Lung (tissue), 13 donors: ENCODE measurements around the gene LAMP1. TPM values are rescaled to one million over a fixed set of nuclear protein-coding genes. Genes with fewer than 3 reads are reported as not detected.
"Not testable (repeated sequence)": the region's sequence is repeated elsewhere in the genome, so short reads cannot be mapped to it uniquely, and the experiment has no call there.

Source experiments
- ATAC-seq: fragments of 200-7000 bp; cut with Tn5 transposase; one replicate; pipeline ENCODE4 v1.9.1; 2020; ENCODE audit warnings: moderate number of reproducible peaks; ENCODE audit not compliant: insufficient read depth, low FRiP score
- DNase-seq, 3 donors: peaks; one replicate each; pipeline ENCODE4 v3.0.0-alpha.2; 2013 to 2017
- H3K27ac ChIP-seq, 2 donors: one replicate each; pipeline ENCODE4 v1.5.1; 2013; ENCODE audit warnings: mild to moderate bottlenecking in 2 of 2, moderate library complexity in 2 of 2, control low read depth in 1 of 2, inconsistent platforms in 1 of 2, low read depth in 1 of 2, low read length in 1 of 2
- H3K27me3 ChIP-seq, 3 donors: one replicate each; pipeline ENCODE4 v1.5.1; 2013; ENCODE audit warnings: low read length in 2 of 3; ENCODE audit not compliant: control insufficient read depth in 3 of 3, insufficient read depth in 3 of 3
- H3K36me3 ChIP-seq, 4 donors: one replicate each; pipeline ENCODE4 v1.5.1; 2013; ENCODE audit warnings: low read length in 4 of 4, mild to moderate bottlenecking in 1 of 4, moderate library complexity in 1 of 4; ENCODE audit not compliant: control insufficient read depth in 4 of 4, insufficient read depth in 4 of 4
- H3K4me1 ChIP-seq, 5 donors: one replicate each; pipeline ENCODE4 v1.5.1; 2013; ENCODE audit warnings: low read length in 5 of 5, mild to moderate bottlenecking in 2 of 5, moderate library complexity in 1 of 5; ENCODE audit not compliant: control insufficient read depth in 5 of 5, insufficient read depth in 5 of 5
- H3K4me3 ChIP-seq: one replicate; pipeline ENCODE4 v1.5.1; 2013; ENCODE audit warnings: mild to moderate bottlenecking, control low read depth, moderate library complexity
- H3K9ac ChIP-seq, 2 donors: one replicate each; pipeline ENCODE4 v1.5.1; 2013; ENCODE audit warnings: low read length in 2 of 2, control low read depth in 1 of 2; ENCODE audit not compliant: insufficient read depth in 1 of 2
- H3K9me3 ChIP-seq, 4 donors: one replicate each; pipeline ENCODE4 v1.5.1; 2013; ENCODE audit warnings: low read length in 3 of 4, mild to moderate bottlenecking in 1 of 4, moderate library complexity in 1 of 4; ENCODE audit not compliant: control insufficient read depth in 4 of 4, insufficient read depth in 3 of 4
- CTCF ChIP-seq: IDR thresholded peaks from 2 replicates; pipeline ENCODE4 v1.5.1; 2012; ENCODE audit warnings: mild to moderate bottlenecking; ENCODE audit errors: control extremely low read depth, extremely low read depth
- WGBS, 2 donors: extraction: QIAGEN DNeasy Blood & Tissue Kit; methylation state at CpG; one replicate each; pipeline ENCODE4 v1.1.7; 2013; 5-methylcytosine and 5-hydroxymethylcytosine counted together
- polyA plus RNA-seq, 2 donors: library from polyadenylated mRNA; stranded (reverse); fragments of 200-250 nt; gene quantifications; one replicate each; pipeline ENCODE4 v1.2.1, GENCODE V29; 2013
- small RNA-seq: library from RNA; depleted of rRNA; stranded (forward); fragments of <200 nt; gene quantifications from one replicate; pipeline ENCODE3, GENCODE V24; 2014; ENCODE audit warnings: low replicate concordance
- total RNA-seq, 2 donors: library from RNA; depleted of rRNA in 1 of 2; stranded (reverse); fragments of >200 nt in 1 of 2; gene quantifications; one replicate each; pipeline ENCODE4 v1.2.1, GENCODE V29; 2014 to 2021
- donor health status: control.
- donor health status: control.
- donor health status: Bipolar disorder and iron deficiency.
- donor health status: healthy.
- donor health status: DM: yes; HTN: yes; CAD: no.

LAMP1 gene
- total and polyA plus RNA-seq, 4 donors: 76.8 to 320 (median 150) TPM

GRCh38 chr13:113369881-113370280, 72.8 kb downstream of the LAMP1 start:
- Histone ChIP-seq H3K27me3 (no peaks in the 10 kb centered on the region), H3K9me3 (no peaks in the 10 kb centered on the region), H3K4me3 (no peak overlapping the region), H3K9ac (no peak overlapping the region), H3K27ac (no peak overlapping the region), H3K4me1 (no peaks in the 10 kb centered on the region), H3K36me3 (no peaks in the 10 kb centered on the region)
- DNase-seq (no peak), ATAC-seq (no peak)
- WGBS, 2 donors: 89 to 92% methylated on average over 10 of the region's 10 CpGs
- TF ChIP-seq CTCF: no peak

GRCh38 chr13:113371061-113371460, 74.0 kb downstream of the LAMP1 start:
- no peak for TF ChIP-seq CTCF
- Histone ChIP-seq H3K4me1 (no peaks in the 10 kb centered on the region), H3K27me3 (no peaks in the 10 kb centered on the region), H3K27ac (no peak overlapping the region), H3K4me3 (no peak overlapping the region), H3K9ac (no peak overlapping the region), H3K36me3 (no peaks in the 10 kb centered on the region), H3K9me3 (no peaks in the 10 kb centered on the region)
- WGBS, 2 donors: 77 to 83% methylated on average over 10 to 13 of the region's 13 CpGs
- no peak for ATAC-seq
- DNase-seq: no peak

- H3K36me3 ChIP-seq, H3K4me1 ChIP-seq, ATAC-seq, H3K4me3 ChIP-seq, H3K27me3 ChIP-seq, H3K9ac ChIP-seq, DNase-seq, H3K9me3 ChIP-seq, H3K27ac ChIP-seq: not testable (repeated sequence)
- WGBS, 2 donors: 91 to 96% methylated on average over 3 of the region's 3 CpGs
Measured at GRCh38 chr13:113371701-113372100, 74.7 kb downstream of the LAMP1 start.

Small RNAs within 50 kb of the gene (small RNA-seq; reads per million reads assigned to genes)
- gene MIR8075: not detected

Other genes starting within 250 kb of the LAMP1 start
- under 1 TPM; 0.21 to 0.26 TPM for gene F7, start 191.4 kb upstream of the LAMP1 start, total RNA-seq
- gene F7, start 191.4 kb upstream of the LAMP1 start, polyA plus RNA-seq: under 1 TPM; 0.04 to 0.07 TPM
- gene F10, start 174.4 kb upstream of the LAMP1 start, total RNA-seq: 10 to 100 TPM in 1 of 2 donors, 1 to 10 TPM in 1; 6.1 to 18.8 TPM
- 1 to 10 TPM; 2.5 to 9.2 TPM for gene F10, start 174.4 kb upstream of the LAMP1 start, polyA plus RNA-seq
- gene PROZ, start 138.6 kb upstream of the LAMP1 start, total RNA-seq: not detected
- gene PROZ, start 138.6 kb upstream of the LAMP1 start, polyA plus RNA-seq: not detected
- gene PCID2, start 88.6 kb upstream of the LAMP1 start, total RNA-seq: 10 to 100 TPM; 36.8 to 86.2 TPM
- 10 to 100 TPM; 31.5 to 37.8 TPM for gene PCID2, start 88.6 kb upstream of the LAMP1 start, polyA plus RNA-seq
- 10 to 100 TPM; 73.7 to 88.1 TPM for gene CUL4A, start 87.6 kb upstream of the LAMP1 start, total RNA-seq
- gene CUL4A, start 87.6 kb upstream of the LAMP1 start, polyA plus RNA-seq: 10 to 100 TPM; 29.2 to 41.3 TPM
- gene GRTP1, start 66.9 kb downstream of the LAMP1 start, total RNA-seq: 1 to 10 TPM; 6.6 to 8.3 TPM
- 1 to 10 TPM; 3.6 to 4.8 TPM for gene GRTP1, start 66.9 kb downstream of the LAMP1 start, polyA plus RNA-seq
- 1 to 10 TPM; 1.4 to 4.9 TPM for gene ADPRHL1, start 156.2 kb downstream of the LAMP1 start, total RNA-seq
- 1 to 10 TPM in 1 of 2 donors, under 1 TPM in 1; 0.83 to 1.2 TPM for gene ADPRHL1, start 156.2 kb downstream of the LAMP1 start, polyA plus RNA-seq
- gene DCUN1D2, start 193.5 kb downstream of the LAMP1 start, total RNA-seq: 10 to 100 TPM; 15.8 to 21.1 TPM
- gene DCUN1D2, start 193.5 kb downstream of the LAMP1 start, polyA plus RNA-seq: 10 to 100 TPM in 1 of 2 donors, 1 to 10 TPM in 1; 6.9 to 11.9 TPM